NB4 (cell line): Measurements from ENCODE around the gene ACBD6.

Experiments
- DNase-seq: peaks from one replicate; pipeline ENCODE4 v3.0.0; 2010; ENCODE audit warnings: low read depth
- H3K4me3 ChIP-seq: one replicate; pipeline ENCODE4 v1.5.1; 2011; ENCODE audit warnings: mild to moderate bottlenecking, low read depth, low read length, moderate library complexity
- MYC ChIP-seq: IDR thresholded peaks from 2 replicates; pipeline ENCODE4 v1.6.1; 2011; ENCODE audit warnings: low read depth, low read length
- POLR2A ChIP-seq: IDR thresholded peaks from 2 replicates; pipeline ENCODE4 v1.6.1; 2011; ENCODE audit warnings: mild to moderate bottlenecking; ENCODE audit not compliant: insufficient read length; ENCODE audit errors: extremely low read depth
- TF ChIP-seq, protein P1 (sequence below): IDR thresholded peaks from one replicate; pipeline ENCODE4 v1.5.1; 2012; ENCODE audit warnings: low read depth, low read length
- TF ChIP-seq, protein P2 (sequence below): IDR thresholded peaks from 2 replicates; pipeline ENCODE4 v1.6.1; 2011; ENCODE audit warnings: low read depth, low read length

Gene ACBD6

DNA sequence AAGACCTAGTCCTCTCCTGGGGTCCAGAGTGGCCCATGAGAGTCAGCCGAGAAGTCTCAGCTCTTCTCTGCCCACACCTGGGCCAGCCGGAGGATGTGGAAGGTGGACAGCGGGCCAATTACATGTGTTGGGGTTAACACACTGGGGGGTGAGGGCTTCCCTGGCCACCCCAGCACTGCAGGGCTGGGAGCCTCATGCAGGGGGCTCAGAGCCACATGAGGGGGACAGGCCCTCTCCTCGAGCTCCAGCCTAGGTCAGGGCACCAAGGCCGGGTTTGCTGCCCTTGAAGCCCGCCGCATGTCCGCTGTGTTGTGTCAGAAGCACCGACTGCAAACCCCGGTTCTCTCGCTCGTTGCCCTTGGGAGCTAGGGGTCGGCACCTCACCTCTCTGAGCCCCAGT lies 241.8 kb downstream of the ACBD6 start:
- no peak for TF ChIP-seq POLR2A
- H3K4me3 ChIP-seq, result no peak overlapping the region
- no peak for DNase-seq

- no peak for DNase-seq
- H3K4me3 ChIP-seq, result no peak overlapping the region
- TF ChIP-seq, protein P1, sequence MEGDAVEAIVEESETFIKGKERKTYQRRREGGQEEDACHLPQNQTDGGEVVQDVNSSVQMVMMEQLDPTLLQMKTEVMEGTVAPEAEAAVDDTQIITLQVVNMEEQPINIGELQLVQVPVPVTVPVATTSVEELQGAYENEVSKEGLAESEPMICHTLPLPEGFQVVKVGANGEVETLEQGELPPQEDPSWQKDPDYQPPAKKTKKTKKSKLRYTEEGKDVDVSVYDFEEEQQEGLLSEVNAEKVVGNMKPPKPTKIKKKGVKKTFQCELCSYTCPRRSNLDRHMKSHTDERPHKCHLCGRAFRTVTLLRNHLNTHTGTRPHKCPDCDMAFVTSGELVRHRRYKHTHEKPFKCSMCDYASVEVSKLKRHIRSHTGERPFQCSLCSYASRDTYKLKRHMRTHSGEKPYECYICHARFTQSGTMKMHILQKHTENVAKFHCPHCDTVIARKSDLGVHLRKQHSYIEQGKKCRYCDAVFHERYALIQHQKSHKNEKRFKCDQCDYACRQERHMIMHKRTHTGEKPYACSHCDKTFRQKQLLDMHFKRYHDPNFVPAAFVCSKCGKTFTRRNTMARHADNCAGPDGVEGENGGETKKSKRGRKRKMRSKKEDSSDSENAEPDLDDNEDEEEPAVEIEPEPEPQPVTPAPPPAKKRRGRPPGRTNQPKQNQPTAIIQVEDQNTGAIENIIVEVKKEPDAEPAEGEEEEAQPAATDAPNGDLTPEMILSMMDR, result no peak
- TF ChIP-seq, protein P2, sequence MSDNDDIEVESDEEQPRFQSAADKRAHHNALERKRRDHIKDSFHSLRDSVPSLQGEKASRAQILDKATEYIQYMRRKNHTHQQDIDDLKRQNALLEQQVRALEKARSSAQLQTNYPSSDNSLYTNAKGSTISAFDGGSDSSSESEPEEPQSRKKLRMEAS, result no peak
- TF ChIP-seq POLR2A (no peak), MYC (no peak)
Measured at GRCh38 chr1:180259431-180260338, 242.7 kb downstream of the ACBD6 start.

DNA sequence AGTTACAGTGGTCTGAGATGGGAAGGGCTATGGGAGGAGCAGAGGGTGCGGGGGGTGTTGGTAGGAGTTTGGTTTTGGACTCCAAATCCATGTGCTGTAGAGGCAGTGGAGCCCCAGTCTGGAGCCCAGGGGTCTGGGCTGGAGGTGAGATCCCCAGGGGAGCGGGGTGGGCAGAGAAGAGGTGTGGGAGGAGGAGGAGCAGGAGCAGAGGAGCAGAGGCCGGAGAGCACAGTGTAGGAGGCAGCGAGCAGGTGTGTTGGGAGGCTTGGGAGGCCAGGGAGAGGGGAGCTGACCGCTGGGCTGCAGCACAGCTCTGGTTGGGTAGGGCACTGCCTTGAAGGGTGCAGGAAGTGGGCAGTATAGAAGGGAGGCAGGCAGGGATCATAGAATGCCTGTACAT lies 243.4 kb downstream of the ACBD6 start:
- no peak for DNase-seq
- H3K4me3 ChIP-seq, result no peak overlapping the region
- TF ChIP-seq POLR2A, result no peak
- TF ChIP-seq, protein P2, result no peak
- no peak for TF ChIP-seq MYC

DNA sequence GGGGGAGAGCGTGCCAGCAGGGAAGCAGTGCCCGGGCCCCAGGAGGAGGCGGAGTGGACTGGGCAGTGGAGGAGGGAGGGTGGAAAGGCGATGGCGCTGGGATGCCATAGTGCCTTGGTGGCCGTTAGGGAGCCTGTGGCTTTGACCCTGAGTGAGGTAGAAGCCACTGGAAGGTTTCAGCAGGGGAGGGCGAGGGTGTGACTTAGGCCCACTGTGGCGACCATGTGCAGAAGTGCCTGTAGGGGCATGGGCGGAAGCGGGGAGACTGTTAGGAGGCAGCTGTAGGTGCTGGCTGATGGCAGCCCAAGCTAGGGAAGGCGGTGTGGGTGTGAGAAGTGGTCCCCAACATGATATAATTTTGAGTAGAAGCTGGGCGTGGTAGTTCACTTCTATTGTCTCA lies 244.1 kb downstream of the ACBD6 start:
- H3K4me3 ChIP-seq, result no peak overlapping the region
- no peak for TF ChIP-seq POLR2A
- TF ChIP-seq, protein P1, result no peak
- no peak for TF ChIP-seq MYC
- TF ChIP-seq, protein P2, result no peak
- no peak for DNase-seq

- H3K4me3 ChIP-seq, result no peak overlapping the region
- no peak for DNase-seq
- TF ChIP-seq POLR2A (no peak), MYC (no peak)
- TF ChIP-seq, protein P1, result no peak
- TF ChIP-seq, protein P2, result no peak
Measured at GRCh38 chr1:180257486-180257885, 244.9 kb downstream of the ACBD6 start.

GRCh38 chr1:180257028-180257386 lies 245.4 kb downstream of the ACBD6 start:
- no peak overlapping the region for H3K4me3 ChIP-seq
- DNase-seq, result no peak
- TF ChIP-seq POLR2A (no peak), MYC (no peak)
- TF ChIP-seq, protein P2, result no peak
- TF ChIP-seq, protein P1, result no peak
